NCI-H524 treated with DMSO at 0.1 percent for 48 hours (cell line): Measurements from ENCODE around the gene FBXL20.
"Not testable (repeated sequence)": the region's sequence is repeated elsewhere in the genome, so short reads cannot be mapped to it uniquely, and the experiment has no call there.

ENCODE experiments used
- DNase-seq: peaks from one replicate; lab custom pipeline; 2025; lab: John Stamatoyannopoulos, UW

FBXL20 gene

GRCh38 chr17:39380144-39380543 is 21.3 kb downstream of the FBXL20 start:
- DNase-seq, result no peak

GRCh38 chr17:39376434-39376833 is 25.0 kb downstream of the FBXL20 start:
- no peak for DNase-seq

- not testable (repeated sequence) for DNase-seq
Measured at GRCh38 chr17:39367805-39368204, 33.6 kb downstream of the FBXL20 start.

GRCh38 chr17:39365872-39366271 is 35.6 kb downstream of the FBXL20 start:
- DNase-seq, result no peak

GRCh38 chr17:39365242-39365641 is 36.2 kb downstream of the FBXL20 start:
- no peak for DNase-seq

GRCh38 chr17:39364236-39365025 is 37.0 kb downstream of the FBXL20 start:
- no peak for DNase-seq

GRCh38 chr17:39361064-39361463 is 40.4 kb downstream of the FBXL20 start:
- DNase-seq, result no peak

- DNase-seq, result no peak
Measured at GRCh38 chr17:39360537-39360936, 40.9 kb downstream of the FBXL20 start.

- DNase-seq, result no peak
Measured at GRCh38 chr17:39359994-39360393, 41.4 kb downstream of the FBXL20 start.

- DNase-seq, result no peak
Measured at GRCh38 chr17:39357986-39358385, 43.4 kb downstream of the FBXL20 start.

GRCh38 chr17:39357488-39357887 is 43.9 kb downstream of the FBXL20 start:
- no peak for DNase-seq

- DNase-seq, result no peak
Measured at GRCh38 chr17:39352986-39353385, 48.4 kb downstream of the FBXL20 start.

- DNase-seq, result no peak
Measured at GRCh38 chr17:39352511-39352910, 48.9 kb downstream of the FBXL20 start.

GRCh38 chr17:39351508-39351907 is 49.9 kb downstream of the FBXL20 start:
- no peak for DNase-seq

GRCh38 chr17:39349246-39349645 is 52.2 kb downstream of the FBXL20 start:
- DNase-seq, result no peak

GRCh38 chr17:39346863-39347262 is 54.6 kb downstream of the FBXL20 start:
- not testable (repeated sequence) for DNase-seq

GRCh38 chr17:39341541-39341940 is 59.9 kb downstream of the FBXL20 start:
- no peak for DNase-seq

GRCh38 chr17:39340731-39341130 is 60.7 kb downstream of the FBXL20 start:
- DNase-seq, result no peak

- no peak for DNase-seq
Measured at GRCh38 chr17:39339272-39339671, 62.2 kb downstream of the FBXL20 start.

GRCh38 chr17:39337649-39338048 is 63.8 kb downstream of the FBXL20 start:
- not testable (repeated sequence) for DNase-seq

- no peak for DNase-seq
Measured at GRCh38 chr17:39335704-39336223, 65.7 kb downstream of the FBXL20 start.

- DNase-seq, result not testable (repeated sequence)
Measured at GRCh38 chr17:39334008-39334744, 67.2 kb downstream of the FBXL20 start.

- no peak for DNase-seq
Measured at GRCh38 chr17:39332092-39332491, 69.3 kb downstream of the FBXL20 start.
